ENCODE results near the gene VSIG10L2.

Gene VSIG10L2

DNA sequence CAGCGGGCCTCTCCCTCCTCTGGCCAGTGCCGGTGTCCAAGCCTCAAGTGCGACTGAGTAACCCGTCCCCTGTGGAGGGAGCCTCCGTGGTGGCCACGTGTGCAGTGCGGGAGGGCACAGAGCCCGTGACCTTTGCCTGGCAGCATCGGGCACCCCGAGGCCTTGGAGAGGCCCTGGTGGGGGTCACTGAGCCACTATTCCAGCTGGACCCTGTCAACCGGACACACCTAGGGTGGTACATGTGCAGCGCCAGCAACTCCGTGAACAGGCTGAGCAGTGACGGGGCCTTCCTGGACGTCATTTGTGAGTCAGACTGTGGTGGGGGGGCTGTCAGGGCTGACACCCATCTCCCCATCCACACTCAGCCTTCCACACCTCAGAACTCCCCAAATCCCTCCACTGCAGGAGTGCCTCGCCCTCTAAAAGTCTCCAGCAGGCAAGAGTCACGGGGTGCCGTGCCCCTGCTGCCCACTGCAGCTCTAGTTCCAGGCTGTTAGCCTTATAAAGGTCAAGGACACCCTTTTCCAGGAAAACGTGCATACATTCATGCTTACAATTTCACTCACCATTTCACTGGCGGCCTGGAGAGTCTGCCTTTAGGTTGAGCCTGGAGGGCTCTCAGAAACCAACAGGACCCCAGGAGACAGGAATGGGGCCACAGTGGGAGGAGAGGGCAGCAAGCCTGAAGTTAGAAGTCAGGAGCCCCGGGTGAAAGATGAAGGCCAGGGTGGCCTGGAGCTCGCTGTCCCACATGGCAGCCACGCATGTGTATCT lies 2.6 kb downstream of the VSIG10L2 start:
- DNase-seq = no peak

DNA sequence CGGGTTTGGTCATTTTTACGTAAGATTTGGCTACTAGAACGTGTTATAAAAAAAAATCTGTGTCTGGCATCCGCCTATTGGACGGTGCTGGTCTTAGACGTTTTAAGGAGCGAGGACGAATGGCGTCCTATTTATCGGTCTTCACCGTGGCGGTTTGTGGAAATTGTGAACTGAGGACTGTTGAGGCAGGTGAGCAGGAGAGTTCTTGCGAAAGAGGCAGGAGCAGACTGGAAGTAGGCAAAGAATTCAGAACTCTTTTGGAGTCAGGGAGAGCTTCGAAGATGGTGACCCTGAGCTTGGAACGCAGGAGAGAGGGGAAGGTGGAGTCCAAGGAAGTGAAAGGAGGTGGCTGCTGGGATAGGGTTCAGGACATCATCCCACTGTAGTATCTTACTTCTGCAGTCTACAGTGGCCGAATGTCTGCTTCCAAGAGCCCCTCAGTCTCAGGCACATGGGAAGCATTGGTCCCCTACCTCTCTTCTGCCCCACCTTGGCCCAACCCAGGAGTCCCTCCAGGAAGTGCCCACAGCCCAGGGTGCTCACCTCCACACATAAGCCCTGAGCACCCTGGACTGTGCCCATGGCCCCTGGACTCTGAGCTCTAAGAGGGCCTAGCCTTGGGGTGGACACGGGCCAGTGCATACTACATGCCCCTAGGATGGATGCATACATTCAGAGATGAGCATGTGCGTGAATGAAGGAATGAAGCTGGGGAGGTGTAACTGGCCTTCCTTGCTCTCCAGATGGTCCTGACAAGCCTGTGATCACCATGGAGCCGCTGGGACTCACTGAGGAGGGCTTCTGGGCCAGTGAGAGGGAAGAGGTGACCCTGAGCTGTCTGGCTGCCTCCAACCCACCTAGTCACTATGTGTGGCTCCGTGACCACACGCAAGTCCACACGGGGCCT lies 3.7 kb downstream of the VSIG10L2 start:
- DNase-seq = no peak

DNA sequence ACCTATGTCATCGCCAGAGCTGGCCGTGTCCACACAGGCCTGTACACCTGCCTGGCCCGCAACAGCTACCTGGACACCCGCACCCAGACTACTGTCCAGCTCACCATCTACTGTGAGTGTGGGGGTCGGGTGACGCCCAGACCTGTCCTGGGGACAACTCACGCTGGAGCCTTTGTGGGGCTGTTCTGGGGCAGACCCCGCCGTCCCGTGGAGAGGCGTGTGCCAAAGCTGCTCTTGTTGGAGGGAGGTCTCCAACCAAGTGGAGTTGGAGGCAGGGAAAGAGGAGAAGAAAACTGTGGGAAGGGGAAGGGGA lies 4.3 kb downstream of the VSIG10L2 start:
- no peak for DNase-seq

DNA sequence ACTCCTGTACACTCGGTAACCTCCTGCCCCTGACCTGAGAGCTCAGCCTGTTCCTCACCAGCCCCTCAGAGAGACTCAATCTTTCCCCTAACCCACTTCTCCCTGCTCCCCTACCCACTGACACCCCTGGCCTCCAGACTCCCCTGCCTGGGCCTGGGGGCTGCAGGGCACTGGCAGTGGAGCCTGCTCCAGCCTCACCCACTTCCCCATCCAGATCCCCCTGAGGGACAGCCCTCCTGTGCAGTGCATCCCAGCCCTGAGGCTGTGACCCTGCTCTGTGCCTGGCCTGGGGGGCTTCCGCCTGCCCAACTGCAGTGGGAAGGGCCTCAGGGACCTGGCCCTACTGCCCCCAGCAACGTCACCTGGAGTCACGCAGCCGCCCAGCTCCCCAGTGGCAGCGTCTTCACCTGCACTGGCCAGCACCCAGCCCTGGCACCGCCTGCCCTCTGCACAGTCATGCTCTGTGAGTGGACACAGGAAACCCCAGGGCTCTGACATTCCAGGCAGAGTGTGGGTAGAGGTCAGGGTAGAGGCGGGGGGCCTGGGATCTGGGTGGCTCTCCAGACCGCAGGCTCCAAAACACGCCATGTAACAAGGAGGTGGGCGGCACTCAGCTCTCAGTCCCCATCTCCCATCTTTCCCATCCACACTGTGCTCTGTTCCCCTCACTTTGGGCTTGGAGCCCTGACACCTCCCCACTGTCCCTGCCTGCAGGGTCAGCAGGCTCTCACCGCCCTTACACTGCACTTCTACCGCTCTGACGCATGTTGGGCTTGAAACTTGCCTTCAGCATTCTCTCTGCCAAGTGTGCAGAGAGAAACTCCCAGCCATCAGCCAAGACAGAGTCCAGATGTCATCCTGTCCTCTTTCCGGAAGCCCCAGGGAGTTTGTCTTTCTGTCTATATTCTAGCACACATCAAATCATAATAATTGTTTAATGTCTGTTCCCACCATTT lies 5.1 kb downstream of the VSIG10L2 start:
- DNase-seq = no peak

DNA sequence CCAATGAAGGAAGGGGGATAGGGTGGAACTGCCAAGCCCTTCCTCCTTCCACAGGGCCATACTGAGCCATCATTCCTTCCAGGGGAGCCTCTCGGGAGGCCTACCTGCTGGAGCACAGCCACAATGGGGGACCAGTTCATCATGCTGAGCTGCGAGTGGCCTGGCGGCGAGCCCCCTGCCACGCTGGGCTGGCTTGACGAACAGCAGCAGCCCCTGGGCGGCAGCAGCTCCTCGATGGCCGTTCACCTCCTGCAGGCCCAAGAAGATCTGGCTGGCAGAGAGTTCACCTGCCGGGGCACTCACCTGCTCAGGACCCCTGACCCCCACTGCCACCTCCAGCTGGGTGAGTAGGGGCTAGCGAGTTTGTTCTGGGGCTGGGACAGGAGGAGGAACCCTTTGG lies 5.9 kb downstream of the VSIG10L2 start:
- DNase-seq = no peak

DNA sequence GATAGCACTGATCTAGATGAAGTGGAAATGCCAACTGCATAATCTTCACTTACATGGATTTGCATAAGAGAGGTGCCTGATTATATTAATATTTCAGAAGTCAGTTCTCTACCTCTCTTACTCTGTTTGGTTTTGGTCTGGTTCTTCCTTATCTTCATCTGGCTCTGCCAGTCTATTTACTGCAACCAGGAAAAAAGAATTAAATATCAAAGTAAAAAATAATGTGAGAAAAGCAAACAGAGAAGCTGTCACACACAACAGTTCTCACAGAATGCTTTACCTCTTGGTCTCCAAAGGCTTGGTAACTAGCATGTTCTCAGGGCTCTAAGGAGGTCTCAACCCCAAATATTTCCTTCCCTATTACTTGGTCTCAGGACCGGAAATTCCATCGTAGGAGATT lies 6.7 kb downstream of the VSIG10L2 start:
- no peak for DNase-seq

DNA sequence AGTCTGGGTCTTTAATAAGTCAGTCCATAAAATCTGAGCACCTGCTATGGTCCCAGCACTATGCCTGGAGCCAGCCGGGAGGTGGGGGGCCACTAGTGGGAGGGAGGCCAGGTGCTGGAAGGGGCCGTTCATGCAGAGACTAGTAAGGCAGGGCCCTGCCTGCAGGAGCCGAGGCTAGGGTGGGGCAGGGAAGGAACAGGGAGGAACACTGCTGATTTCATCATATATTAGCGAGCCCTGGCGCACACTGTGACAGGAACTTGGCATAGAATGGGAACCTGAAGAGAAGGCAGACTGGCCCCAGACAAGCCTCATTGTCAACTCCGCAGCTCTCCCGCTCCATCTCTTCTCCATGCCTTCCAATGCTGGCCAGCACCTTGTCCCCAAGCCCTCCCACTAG lies 7.1 kb downstream of the VSIG10L2 start:
- DNase-seq = no peak

DNA sequence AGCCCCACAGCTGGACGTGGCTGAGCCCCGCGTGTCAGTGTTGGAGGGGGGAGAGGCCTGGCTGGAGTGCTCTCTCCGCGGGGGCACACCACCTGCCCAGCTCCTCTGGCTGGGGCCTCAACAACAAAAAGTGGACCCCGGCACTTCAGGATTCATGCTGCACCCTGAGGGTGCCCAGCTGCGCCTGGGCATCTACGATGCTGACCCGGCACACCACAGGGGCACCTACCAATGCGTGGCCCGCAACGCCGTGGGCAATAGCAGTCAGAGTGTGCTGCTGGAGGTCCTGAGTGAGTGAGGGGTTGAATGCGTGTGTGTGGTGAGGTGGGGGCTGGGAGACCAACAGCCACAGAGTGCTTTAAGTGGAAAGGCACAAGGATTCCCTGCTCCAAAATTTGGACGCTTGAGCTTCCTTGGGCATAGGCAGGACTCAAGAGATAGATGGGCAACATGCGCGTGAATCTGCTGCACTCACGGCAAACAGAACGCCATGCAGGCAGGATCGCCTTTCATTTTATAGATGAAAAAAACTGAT lies 7.6 kb downstream of the VSIG10L2 start:
- DNase-seq = no peak

DNA sequence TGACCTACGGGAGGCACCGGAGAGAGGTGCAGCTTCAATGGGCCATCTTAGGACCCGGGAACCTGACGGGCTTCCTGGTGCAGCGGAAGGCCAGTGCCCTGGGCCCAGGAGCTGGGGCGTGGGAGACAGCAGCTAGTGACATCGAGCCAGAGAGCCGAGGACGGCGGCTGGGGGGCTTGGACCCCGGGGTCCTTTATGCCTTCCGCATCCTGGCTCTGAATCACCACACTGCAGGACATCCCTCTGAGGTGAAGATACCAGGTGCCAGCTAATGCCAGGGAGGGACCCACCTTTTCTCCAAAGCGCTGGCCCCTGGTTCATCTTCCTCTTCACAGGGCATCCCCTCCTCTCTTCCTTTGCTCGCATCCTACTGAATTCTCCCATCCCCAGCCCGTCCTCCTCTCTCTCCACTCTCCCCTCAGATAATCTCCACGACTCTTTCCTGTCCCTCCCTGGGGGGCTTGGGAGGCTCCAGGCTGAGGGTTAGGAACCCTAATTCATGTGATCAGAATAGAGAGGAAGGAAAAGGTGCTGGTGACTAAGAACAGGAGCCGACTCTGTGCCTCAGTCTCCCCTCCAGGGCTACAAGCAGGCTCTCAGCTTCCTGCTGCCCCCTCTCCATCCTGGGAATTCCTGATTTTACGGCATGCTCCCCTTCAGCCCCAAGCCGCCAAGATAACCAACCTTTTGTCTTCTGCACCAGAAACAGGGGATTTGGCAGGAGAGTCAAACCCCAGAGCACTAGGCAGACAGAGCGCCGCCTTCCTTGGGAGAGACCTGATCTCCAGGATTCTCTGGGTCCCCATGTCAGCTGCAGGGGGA lies 8.5 kb downstream of the VSIG10L2 start:
- no peak for DNase-seq

DNA sequence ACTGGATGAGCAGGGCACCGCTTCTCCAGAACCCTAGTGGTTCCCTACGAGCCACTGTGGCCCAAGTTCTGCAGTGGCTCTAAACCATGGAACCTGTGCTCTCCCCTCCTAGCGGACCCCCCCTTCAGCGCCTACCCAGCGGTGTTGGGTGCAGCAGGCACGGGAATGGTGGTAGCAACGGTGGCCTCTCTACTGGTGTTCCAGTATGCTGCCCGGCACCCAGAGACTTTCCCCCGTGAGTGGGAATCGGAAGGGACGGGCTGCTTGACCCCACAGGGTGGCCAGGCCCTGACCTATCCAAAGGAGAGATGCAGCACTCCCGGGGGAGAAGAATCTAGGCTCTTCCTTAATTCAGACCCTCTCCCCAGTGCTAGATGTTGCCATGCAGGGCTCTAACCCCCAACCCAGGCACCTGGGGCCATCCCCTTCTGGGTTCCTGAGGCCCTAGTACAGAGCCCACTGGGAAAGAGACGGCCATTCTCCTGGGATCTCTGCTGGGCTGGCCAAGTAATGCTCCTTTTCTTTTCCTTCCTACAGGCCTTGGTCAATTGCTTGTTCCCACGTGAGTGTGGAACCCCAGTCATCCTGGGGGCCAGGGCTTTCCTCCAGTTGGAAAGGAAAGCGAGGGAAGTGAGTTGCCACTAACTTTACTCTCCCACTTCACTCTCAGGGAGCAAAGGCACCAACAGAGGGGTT lies 9.2 kb downstream of the VSIG10L2 start:
- DNase-seq = no peak

DNA sequence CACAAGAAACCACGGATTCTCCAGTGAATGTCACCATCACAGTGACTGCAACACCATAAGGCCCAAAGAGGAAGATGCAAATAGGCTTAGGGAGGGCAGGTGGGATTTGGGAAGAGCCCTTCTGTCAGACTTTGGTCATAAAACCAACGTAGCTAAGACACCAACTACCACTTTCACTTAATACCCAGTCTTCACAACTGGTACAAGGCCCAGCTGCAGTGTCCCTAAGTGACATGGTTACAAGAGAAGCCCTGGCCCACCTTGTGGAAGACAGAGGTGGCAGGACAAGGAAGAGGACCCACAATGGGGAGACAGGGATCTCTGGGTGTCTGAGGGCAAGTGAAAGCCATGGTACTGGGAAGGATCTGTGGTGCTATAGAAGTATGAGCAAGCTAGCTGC lies 10.0 kb downstream of the VSIG10L2 start:
- DNase-seq = no peak

DNA sequence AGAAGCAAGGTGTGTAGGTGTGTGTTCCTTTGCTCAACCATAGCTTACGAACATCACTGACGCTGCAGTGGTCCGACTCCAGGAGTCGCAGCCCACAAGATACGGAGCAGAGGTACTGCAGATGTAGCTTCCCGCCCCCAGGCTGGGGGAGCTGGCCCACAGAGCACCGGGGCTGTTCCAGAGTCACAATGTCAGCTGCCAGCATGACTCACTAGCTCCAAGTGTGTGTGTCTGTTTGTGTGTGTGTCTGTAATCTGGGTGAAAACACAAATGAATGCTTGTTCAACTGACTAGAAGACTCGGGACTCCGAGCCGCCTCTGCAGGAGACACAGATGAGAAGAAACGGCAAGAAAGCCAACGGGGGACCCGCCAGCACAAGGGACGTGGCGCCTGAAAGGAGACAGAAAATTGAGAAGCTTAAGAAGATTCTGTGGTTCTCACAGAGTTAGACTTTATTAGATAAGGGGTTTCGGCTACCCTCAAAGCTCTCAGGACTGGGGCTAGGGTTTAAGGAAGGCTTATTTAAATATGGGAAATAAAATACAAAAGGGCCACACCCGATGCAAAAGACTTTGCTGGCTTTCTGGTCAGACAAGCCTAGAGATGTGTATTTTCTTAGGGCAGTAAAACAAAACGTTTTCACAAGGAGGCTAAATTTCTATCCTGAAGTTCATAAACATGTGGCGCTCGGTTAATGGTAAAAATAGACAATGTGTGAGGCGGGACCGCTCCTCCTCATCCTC lies 10.7 kb downstream of the VSIG10L2 start:
- DNase-seq = no peak

DNA sequence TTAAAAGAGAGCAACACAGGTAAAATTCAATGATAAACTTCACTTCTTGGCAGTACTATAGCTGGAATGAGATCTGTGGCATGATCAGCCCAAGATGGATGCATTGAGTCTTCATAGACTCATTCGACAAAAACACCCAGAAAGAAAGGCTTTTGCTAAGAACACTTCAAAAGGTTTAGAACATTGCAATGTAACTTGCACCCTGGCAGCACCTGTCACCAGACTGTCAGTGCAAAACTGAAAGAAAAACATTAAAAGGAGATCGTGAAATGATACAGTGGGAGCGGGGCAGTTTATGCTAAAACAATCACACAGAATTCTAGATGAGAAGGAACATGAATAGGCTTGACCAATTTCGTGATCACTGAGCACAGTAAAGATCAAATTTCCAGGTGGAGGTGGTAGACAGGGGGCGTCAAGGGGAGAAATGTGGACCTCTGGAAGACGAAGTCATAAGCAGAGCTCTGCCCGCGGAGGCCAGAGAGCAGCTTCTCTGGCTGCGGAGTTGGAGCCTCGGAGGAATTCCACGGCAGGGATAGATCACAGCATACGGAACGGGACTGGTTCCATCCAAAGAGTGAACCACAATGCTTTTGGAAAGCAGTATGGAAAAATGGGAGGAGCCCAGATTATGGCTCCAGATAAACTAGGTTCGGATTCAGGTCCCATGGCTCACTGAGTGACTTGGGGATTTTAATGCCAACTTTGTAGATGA lies 11.9 kb downstream of the VSIG10L2 start:
- no peak for DNase-seq

DNA sequence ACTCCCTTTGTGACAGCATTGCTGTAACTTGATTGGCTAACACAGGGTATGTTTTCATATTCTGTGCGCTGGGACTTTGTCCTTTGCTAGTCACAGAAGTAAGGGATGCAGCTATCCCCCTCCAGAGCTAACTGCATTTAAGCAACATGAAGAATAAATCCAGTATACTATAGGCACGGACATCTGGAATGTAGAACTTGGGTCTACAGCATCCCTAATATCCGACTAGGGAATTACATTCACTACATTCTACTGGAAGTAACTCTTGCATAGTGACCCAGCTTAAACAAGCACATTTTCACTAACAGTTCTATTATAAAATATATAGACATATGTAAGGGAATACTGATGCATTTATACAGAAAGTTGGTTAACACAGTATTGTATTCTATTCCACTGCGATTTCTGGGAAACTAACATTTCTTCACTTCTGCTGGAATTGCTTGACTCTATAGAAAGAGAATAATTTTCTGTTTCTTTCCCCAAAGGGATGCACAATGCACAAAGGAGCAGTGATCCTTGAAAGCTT lies 13.1 kb downstream of the VSIG10L2 start:
- no peak for DNase-seq

DNA sequence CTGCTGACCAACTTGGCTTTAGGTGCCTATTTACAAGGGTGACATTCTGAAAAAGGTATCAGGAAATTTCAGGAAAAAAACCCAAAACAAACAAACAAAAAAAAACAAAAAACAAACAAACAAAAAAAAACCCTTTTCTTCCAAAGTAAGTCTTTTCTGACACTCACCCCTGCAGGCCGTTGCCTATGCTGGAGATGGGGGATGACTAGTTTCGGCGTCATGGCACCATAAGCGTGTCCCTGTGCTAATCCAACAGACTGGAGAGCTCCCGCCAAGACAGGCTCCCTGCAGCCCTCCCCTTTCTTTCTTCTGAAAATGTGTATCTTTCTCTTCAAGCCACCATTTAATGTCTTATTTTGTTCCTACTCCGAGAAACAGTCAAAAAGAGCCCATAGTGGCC lies 13.7 kb downstream of the VSIG10L2 start:
- DNase-seq = no peak

DNA sequence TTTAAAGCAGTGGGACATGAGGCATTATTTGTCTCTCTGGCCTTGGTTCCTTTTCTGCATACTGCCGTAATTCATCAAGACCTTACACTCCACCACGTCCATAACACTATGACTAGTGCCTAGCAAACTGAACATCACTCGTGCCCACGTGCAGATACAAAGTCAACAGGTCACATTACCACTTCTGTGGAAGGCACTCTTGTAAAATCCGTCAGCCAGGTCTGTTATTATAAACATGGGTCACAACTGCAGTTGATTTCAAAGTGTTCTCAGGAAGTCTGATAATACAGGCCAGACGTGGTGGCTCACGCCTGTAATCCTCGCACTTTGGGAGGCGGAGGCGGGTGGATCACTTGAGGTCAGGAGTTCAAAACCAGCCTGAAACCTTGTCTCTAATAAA lies 14.1 kb downstream of the VSIG10L2 start:
- DNase-seq = no peak

DNA sequence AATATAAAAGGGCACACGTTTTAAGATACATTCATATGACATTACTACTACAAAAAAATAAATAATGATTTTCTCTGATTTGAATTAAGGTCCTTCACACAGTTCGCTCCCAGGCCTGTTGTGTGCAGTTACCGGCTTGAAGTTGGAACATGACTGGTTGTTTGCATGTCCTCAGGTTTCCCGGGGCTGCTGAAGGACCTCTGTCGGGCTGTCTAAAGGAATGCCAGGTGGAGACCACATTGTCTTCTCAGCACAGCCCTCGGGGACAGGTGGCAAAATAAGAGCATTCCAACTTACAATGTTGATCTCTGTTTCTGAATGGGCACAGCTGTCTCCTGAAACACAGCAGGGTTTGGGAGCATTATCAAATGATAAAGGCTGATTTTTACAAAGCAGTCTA lies 14.9 kb downstream of the VSIG10L2 start:
- no peak for DNase-seq

DNA sequence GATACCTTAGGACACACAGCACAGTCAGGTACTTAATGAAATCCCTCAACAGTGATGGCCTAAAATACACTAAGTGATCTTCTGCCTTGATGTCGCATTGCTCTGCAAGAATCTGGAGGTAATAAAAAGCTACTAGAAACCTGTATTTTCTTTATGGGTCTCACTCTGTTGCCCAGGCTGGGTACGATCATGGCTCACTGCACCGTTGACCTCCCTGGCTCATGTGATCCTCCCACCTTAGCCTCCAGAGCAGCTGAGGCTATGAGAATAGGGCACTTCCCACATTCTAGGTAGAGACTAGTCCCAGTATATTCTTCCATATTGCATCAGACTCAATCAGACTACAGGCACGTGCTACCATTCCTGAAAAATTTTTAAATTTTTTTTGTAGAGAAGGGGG lies 21.7 kb downstream of the VSIG10L2 start:
- no peak for DNase-seq

DNA sequence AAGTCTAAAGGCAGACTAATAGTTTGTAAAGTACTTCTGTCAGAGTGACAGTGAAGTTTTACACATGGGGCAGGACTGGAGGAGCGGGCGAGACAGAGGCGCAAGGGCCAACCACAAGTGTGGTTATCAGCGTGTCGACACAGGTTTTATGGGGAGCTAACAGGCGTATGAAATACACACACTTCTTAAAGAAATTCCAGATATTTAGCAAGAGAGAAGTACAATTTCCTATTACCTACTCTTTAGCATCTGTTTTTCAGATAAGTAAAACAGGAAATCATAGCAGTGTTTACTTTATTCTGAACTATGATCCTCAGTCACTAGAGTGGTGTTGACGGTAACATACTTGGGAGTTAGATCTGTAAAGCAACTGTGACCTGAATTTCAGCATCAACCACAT lies 22.5 kb downstream of the VSIG10L2 start:
- no peak for DNase-seq

DNA sequence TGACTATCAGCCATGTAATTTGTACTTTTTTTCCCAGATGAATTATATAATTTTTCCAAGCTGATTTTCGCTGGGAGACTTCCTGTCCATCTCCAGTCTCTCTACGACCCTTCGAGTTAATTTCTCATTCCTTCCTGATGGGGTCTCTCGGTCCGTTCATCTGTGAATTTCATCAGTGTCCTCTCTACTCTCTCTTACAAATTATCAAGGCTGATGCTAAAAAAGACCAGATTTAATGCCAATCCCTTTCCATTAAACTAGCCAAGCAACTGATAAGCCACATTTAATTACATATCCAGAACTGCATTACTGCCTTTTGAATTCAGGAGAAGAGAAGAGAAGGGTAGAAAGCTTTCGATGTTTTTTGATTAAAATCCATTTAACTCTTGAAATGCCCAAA lies 25.8 kb downstream of the VSIG10L2 start:
- DNase-seq = no peak
